GM18951 (cell line): Measurements from ENCODE around the gene TPGS1.
A peak's percentile ranks its signal among the peaks of the same experiment; 100 is the strongest.

ENCODE experiments used
- POLR2A ChIP-seq: IDR thresholded peaks from 4 replicates; pipeline ENCODE4 v1.6.1; 2011; ENCODE audit warnings: mild to moderate bottlenecking; ENCODE audit not compliant: insufficient read length, insufficient read depth; ENCODE audit errors: extremely low read depth
- in situ Hi-C: fragments of 300-500 bp; cut with MboI; formaldehyde crosslinking; loops from one replicate; pipeline ENCODE4 v1.12.0; 2022; ENCODE audit warnings: low sequenced_read_pairs, mixed read lengths, inconsistent platforms; ENCODE audit not compliant: unreplicated experiment

The TPGS1 gene

GRCh38 chr19:495402-496111 is 11.7 kb upstream of the TPGS1 start:
- in situ Hi-C loops, result no loop called here
- TF ChIP-seq POLR2A, result no peak

GRCh38 chr19:496112-496665 is 11.1 kb upstream of the TPGS1 start, which contains the start of gene MADCAM1:
MADCAM1 (plus strand) TSS chr19:496486; CDS start chr19:496500, 14 bp downstream.
- TF ChIP-seq POLR2A, result no peak
- in situ Hi-C loops, result no loop called here

GRCh38 chr19:496986-497385 is 10.3 kb upstream of the TPGS1 start:
- in situ Hi-C loops, result no loop called here
- TF ChIP-seq POLR2A, result no peak

- in situ Hi-C loops, result no loop called here
Observed at GRCh38 chr19:497491-497868, 9.8 kb upstream of the TPGS1 start.

GRCh38 chr19:497869-498510 is 9.3 kb upstream of the TPGS1 start:
- in situ Hi-C loops, result no loop called here
- TF ChIP-seq POLR2A, result no peak

More at GRCh38 chr19:497491-497868, 9.8 kb upstream of the TPGS1 start:
- TF ChIP-seq POLR2A, result no peak

GRCh38 chr19:498511-498891 is 8.8 kb upstream of the TPGS1 start:
- in situ Hi-C loops, result no loop called here
- no peak for TF ChIP-seq POLR2A

- TF ChIP-seq POLR2A, result no peak
- in situ Hi-C loops, result no loop called here
Observed at GRCh38 chr19:498977-499623, 8.2 kb upstream of the TPGS1 start.

- in situ Hi-C loops, result no loop called here
- no peak for TF ChIP-seq POLR2A
Observed at GRCh38 chr19:501646-502045, 5.7 kb upstream of the TPGS1 start.

GRCh38 chr19:504616-505015 is 2.7 kb upstream of the TPGS1 start:
- in situ Hi-C loops, result no loop called here
- no peak for TF ChIP-seq POLR2A

GRCh38 chr19:506404-507285 is 652 bp upstream of the TPGS1 start:
- TF ChIP-seq POLR2A, result peak; percentile 56
- in situ Hi-C loops, result no loop called here

GRCh38 chr19:508204-509150 is 1.2 kb downstream of the TPGS1 start:
- in situ Hi-C loops, result no loop called here
- TF ChIP-seq POLR2A, result no peak
